Anterior cingulate cortex (tissue), 58 donors: ENCODE data around the gene CDK14.
A peak's percentile ranks its signal among the peaks of the same experiment; 100 is the strongest.
"Not testable (repeated sequence)": the region's sequence is repeated elsewhere in the genome, so short reads cannot be mapped to it uniquely, and the experiment has no call there.

Experiments used
- DNase-seq, 58 donors: peaks; one replicate each; lab custom pipeline; 2025; lab: John Stamatoyannopoulos, UW

CDK14 gene

GRCh38 chr7:91165006-91165845 lies 569.1 kb downstream of the CDK14 start:
- DNase-seq: no peak

- no peak for DNase-seq
These were observed 569.7 kb downstream of the CDK14 start for GRCh38 chr7:91165846-91166230.

GRCh38 chr7:91168871-91169829 lies 573.0 kb downstream of the CDK14 start:
- DNase-seq: no peak

GRCh38 chr7:91169830-91170191 lies 573.7 kb downstream of the CDK14 start:
- DNase-seq: no peak

GRCh38 chr7:91173265-91173664 lies 577.1 kb downstream of the CDK14 start:
- not testable (repeated sequence) for DNase-seq

GRCh38 chr7:91180746-91181145 lies 584.6 kb downstream of the CDK14 start:
- no peak for DNase-seq

- DNase-seq: no peak
These were observed 585.8 kb downstream of the CDK14 start for GRCh38 chr7:91181949-91182348.

GRCh38 chr7:91182819-91183764 lies 587.0 kb downstream of the CDK14 start:
- no peak for DNase-seq

GRCh38 chr7:91185771-91186170 lies 589.6 kb downstream of the CDK14 start:
- no peak for DNase-seq

GRCh38 chr7:91187061-91187460 lies 590.9 kb downstream of the CDK14 start:
- no peak for DNase-seq

- DNase-seq: no peak
These were observed 595.6 kb downstream of the CDK14 start for GRCh38 chr7:91191771-91192170.

GRCh38 chr7:91193141-91193540 lies 597.0 kb downstream of the CDK14 start:
- no peak for DNase-seq

- no peak for DNase-seq
These were observed 598.7 kb downstream of the CDK14 start for GRCh38 chr7:91194841-91195240.

GRCh38 chr7:91196058-91196457 lies 599.9 kb downstream of the CDK14 start:
- DNase-seq: no peak

GRCh38 chr7:91198371-91198770 lies 602.2 kb downstream of the CDK14 start:
- DNase-seq: no peak

- DNase-seq: no peak
These were observed 603.5 kb downstream of the CDK14 start for GRCh38 chr7:91199601-91200000.

GRCh38 chr7:91201442-91202113 lies 605.5 kb downstream of the CDK14 start:
- DNase-seq: no peak

GRCh38 chr7:91206361-91206960 lies 610.3 kb downstream of the CDK14 start:
- DNase-seq: no peak

- peak in 11 of 58 donors; percentile 3 to 42 (median 11) for DNase-seq
These were observed 616.5 kb downstream of the CDK14 start for GRCh38 chr7:91212582-91212981.
